T-cell (primary cell): Measurements from ENCODE around the gene ANKRD44. TPM values are rescaled to one million over a fixed set of nuclear protein-coding genes. Genes with fewer than 3 reads are reported as not detected.

Source experiments
- ATAC-seq, 4 experiments: fragments of 200-7000 bp in 3 of 4; fragments of 150-1000 bp in 1 of 4; cut with Tn5 transposase; replicated peaks in 1 of 4; 1 replicate in 3 of 4; 2 replicates in 1 of 4; pipeline ENCODE4 v1.10.0; 2021; ENCODE audit warnings: moderate library complexity in 3 of 4, mild to moderate bottlenecking in 2 of 4, moderate number of reproducible peaks in 1 of 4
- CTCF ChIA-PET, 2 donors: fragments of 300-600 bp; sonication (Branson Sonifier 250); formaldehyde crosslinking; loops; one replicate each; lab custom pipeline; 2022; ENCODE audit warnings: antibody characterized with exemption in 2 of 2; lab: Charles Lee
- POLR2A ChIA-PET, 2 donors: fragments of 300-600 bp; sonication (Branson Sonifier 250); formaldehyde crosslinking; loops; one replicate each; lab custom pipeline; 2022; ENCODE audit warnings: antibody characterized with exemption in 2 of 2; lab: Charles Lee
- DNase-seq, 35 experiments: peaks; one replicate each; pipeline versions ENCODE4 v3.0.0 to v3.0.0-alpha.2; 2013 to 2023
- H3K27ac ChIP-seq: one replicate; pipeline ENCODE4 v1.5.1; 2013; ENCODE audit warnings: low read length
- H3K27me3 ChIP-seq, 2 experiments: replicated peaks in 1 of 2; 1 replicate in 1 of 2; 2 replicates in 1 of 2; pipeline versions ENCODE4 v1.6.1 to v1.7.0; 2013; ENCODE audit warnings: low read length in 1 of 2, mixed read lengths in 1 of 2; ENCODE audit not compliant: control insufficient read depth in 2 of 2, insufficient read depth in 2 of 2; ENCODE audit errors: extremely low read depth in 1 of 2
- H3K36me3 ChIP-seq, 2 donors: 1 replicate in 1 of 2; 2 replicates in 1 of 2; pipeline versions ENCODE4 v1.6.1 to v1.7.0; 2013; ENCODE audit warnings: low read length in 1 of 2; ENCODE audit not compliant: control insufficient read depth in 2 of 2, insufficient read depth in 1 of 2; ENCODE audit errors: extremely low read depth in 1 of 2
- H3K4me1 ChIP-seq, 2 experiments: 1 replicate in 1 of 2; 2 replicates in 1 of 2; pipeline versions ENCODE4 v1.6.1 to v1.7.0; 2013; ENCODE audit warnings: low read length in 2 of 2, mixed read lengths in 1 of 2; ENCODE audit not compliant: insufficient read depth in 2 of 2, control insufficient read depth in 1 of 2; ENCODE audit errors: extremely low read depth in 1 of 2
- H3K4me3 ChIP-seq, 2 donors: 1 replicate in 1 of 2; 2 replicates in 1 of 2; pipeline versions ENCODE4 v1.5.1 to v1.7.0; 2013; ENCODE audit warnings: mild to moderate bottlenecking in 2 of 2, low read length in 1 of 2, moderate library complexity in 1 of 2; ENCODE audit not compliant: control insufficient read depth in 1 of 2; ENCODE audit errors: extremely low read depth in 1 of 2
- H3K9me3 ChIP-seq: 2 replicates; pipeline ENCODE4 v1.7.0; 2013
- H3K27ac Mint-ChIP-seq, 2 donors: one replicate each; pipeline ENCODE4 v1.8.0; 2020 to 2021; ENCODE audit warnings: mild to moderate bottlenecking in 2 of 2, mixed read lengths in 2 of 2
- H3K27me3 Mint-ChIP-seq, 2 donors: one replicate each; pipeline ENCODE4 v1.8.0; 2021 to 2022; ENCODE audit warnings: mixed read lengths in 2 of 2
- H3K36me3 Mint-ChIP-seq: one replicate; pipeline ENCODE4 v1.8.0; 2021; ENCODE audit warnings: mixed read lengths
- H3K4me1 Mint-ChIP-seq, 3 donors: one replicate each; pipeline ENCODE4 v1.8.0; 2020 to 2022; ENCODE audit warnings: mixed read lengths in 3 of 3, mild to moderate bottlenecking in 1 of 3
- H3K4me3 Mint-ChIP-seq, 3 donors: one replicate each; pipeline ENCODE4 v1.8.0; 2020 to 2022; ENCODE audit warnings: mild to moderate bottlenecking in 3 of 3, mixed read lengths in 3 of 3, moderate library complexity in 3 of 3
- H3K9me3 Mint-ChIP-seq, 3 donors: one replicate each; pipeline ENCODE4 v1.8.0; 2020 to 2022; ENCODE audit warnings: mixed read lengths in 3 of 3
- WGBS: methylation state at CpG from one replicate; pipeline ENCODE4 v1.1.5; 2013; ENCODE audit warnings: missing lambda C conversion rate; ENCODE audit not compliant: insufficient coverage; 5-methylcytosine and 5-hydroxymethylcytosine counted together
- total RNA-seq, 35 experiments: library from RNA in 6 of 35; stranded (reverse) in 6 of 35; fragments of 120-200 nt in 1 of 35; gene quantifications; one replicate each; pipeline versions ENCODE4 v1.2.1 to v1.2.4 and lab custom pipeline; 2013 to 2026

The ANKRD44 gene
- total RNA-seq, 5 donors from 2014 or later (not counting 1 experiment from before 2014, with no cell fraction given) = 225 to 333 (median 238) TPM

- WGBS = 95% methylated on average over 2 of the region's 5 CpGs
Observed at GRCh38 chr2:197034292-197034691, 276.3 kb downstream of the ANKRD44 start.

GRCh38 chr2:197033222-197033621 lies 277.4 kb downstream of the ANKRD44 start:
- peak overlapping the region in 1 of 3 donors; percentile 1 for H3K4me3 Mint-ChIP-seq

More at GRCh38 chr2:197034292-197034691, 276.3 kb downstream of the ANKRD44 start:
- Mint-ChIP-seq H3K36me3 (peaks cover 70% of the 10 kb centered on the region), H3K9me3 (no peaks in the 10 kb centered on the region), H3K27ac (peak overlapping the region; percentile 56 to 77), H3K4me1 (peaks cover 53 to 57% (median 53%) of the 10 kb centered on the region in 3 donors), H3K4me3 (peak overlapping the region in 1 of 3 donors; percentile 7), H3K27me3 (no peaks in the 10 kb centered on the region)
- DNase-seq (no peak), ATAC-seq (no peak)
- Histone ChIP-seq H3K36me3 (peaks cover 2 to 81% of the 10 kb centered on the region in 2 donors), H3K27ac (no peak overlapping the region), H3K9me3 (no peaks in the 10 kb centered on the region), H3K4me3 (no peak overlapping the region), H3K4me1 (no peaks in the 10 kb centered on the region), H3K27me3 (no peaks in the 10 kb centered on the region)
- ChIA-PET CTCF (interaction anchor here (0.5 to 1.2 kb wide), 3 partner anchors 11 to 1263 kb away, joined by 3 to 6 read pairs (median 3); no protein-coding TSS in a partner anchor), POLR2A (no interaction called here)

GRCh38 chr2:197031803-197032202 lies 278.8 kb downstream of the ANKRD44 start:
- Mint-ChIP-seq H3K4me3 (peak overlapping the region in 1 of 3 donors; percentile 1), H3K27ac (peak overlapping the region; percentile 76 to 88)

More at GRCh38 chr2:197033222-197033621, 277.4 kb downstream of the ANKRD44 start:
- Mint-ChIP-seq H3K4me1 (peaks cover 51 to 56% (median 55%) of the 10 kb centered on the region in 3 donors), H3K27ac (peak overlapping the region; percentile 56 to 77), H3K9me3 (no peaks in the 10 kb centered on the region), H3K27me3 (no peaks in the 10 kb centered on the region), H3K36me3 (peaks cover 70% of the 10 kb centered on the region)
- Histone ChIP-seq H3K9me3 (no peaks in the 10 kb centered on the region), H3K27me3 (no peaks in the 10 kb centered on the region), H3K27ac (no peak overlapping the region), H3K4me3 (no peak overlapping the region), H3K4me1 (no peaks in the 10 kb centered on the region), H3K36me3 (peaks cover 2 to 79% of the 10 kb centered on the region in 2 donors)
- CTCF ChIA-PET = interaction anchor here in 1 of 2 donors (0.8 to 0.9 kb wide), 2 partner anchors 12 to 165 kb away, joined by 3 to 6 read pairs; no protein-coding TSS in a partner anchor
- WGBS = 100% methylated on average over 1 of the region's 2 CpGs
- ATAC-seq = no peak
- no peak for DNase-seq
- POLR2A ChIA-PET = no interaction called here

GRCh38 chr2:197030090-197030489 lies 280.5 kb downstream of the ANKRD44 start:
- H3K9me3 Mint-ChIP-seq = no peaks in the 10 kb centered on the region
- H3K27ac ChIP-seq = no peak overlapping the region
- ATAC-seq = no peak
- peaks cover 2 to 77% of the 10 kb centered on the region in 2 donors for H3K36me3 ChIP-seq
- ChIA-PET CTCF (no interaction called here), POLR2A (no interaction called here)
- no peak overlapping the region for H3K4me3 Mint-ChIP-seq
- H3K4me1 ChIP-seq = no peaks in the 10 kb centered on the region
- 100% methylated on average over 1 of the region's 3 CpGs for WGBS
- H3K4me1 Mint-ChIP-seq = peaks cover 43 to 65% (median 47%) of the 10 kb centered on the region in 3 donors
- no peaks in the 10 kb centered on the region for H3K27me3 Mint-ChIP-seq
- H3K4me3 ChIP-seq = no peak overlapping the region
- H3K36me3 Mint-ChIP-seq = peaks cover 70% of the 10 kb centered on the region
- no peak for DNase-seq
- H3K9me3 ChIP-seq = no peaks in the 10 kb centered on the region
- peak overlapping the region; percentile 27 to 42 for H3K27ac Mint-ChIP-seq
- H3K27me3 ChIP-seq = no peaks in the 10 kb centered on the region

More at GRCh38 chr2:197031803-197032202, 278.8 kb downstream of the ANKRD44 start:
- DNase-seq (no peak), ATAC-seq (no peak)
- Mint-ChIP-seq H3K36me3 (peaks cover 71% of the 10 kb centered on the region), H3K27me3 (no peaks in the 10 kb centered on the region), H3K4me1 (peaks cover 50 to 65% (median 53%) of the 10 kb centered on the region in 3 donors), H3K9me3 (no peaks in the 10 kb centered on the region)
- Histone ChIP-seq H3K27me3 (no peaks in the 10 kb centered on the region), H3K36me3 (peaks cover 2 to 75% of the 10 kb centered on the region in 2 donors), H3K27ac (no peak overlapping the region), H3K9me3 (no peaks in the 10 kb centered on the region), H3K4me1 (no peaks in the 10 kb centered on the region), H3K4me3 (no peak overlapping the region)
- POLR2A ChIA-PET = no interaction called here
- CTCF ChIA-PET = interaction anchor here in 1 of 2 donors (1.4 kb wide), 1 partner anchor 82 kb away, joined by 3 read pairs; no protein-coding TSS in a partner anchor

- CTCF ChIA-PET = interaction anchor here in 1 of 2 donors (1.1 to 1.7 kb wide), 2 partner anchors 8 to 17 kb away, joined by 3 to 4 read pairs; no protein-coding TSS in a partner anchor
- ATAC-seq (no peak), DNase-seq (no peak)
- Mint-ChIP-seq H3K4me1 (peaks cover 29 to 51% (median 33%) of the 10 kb centered on the region in 3 donors), H3K9me3 (no peaks in the 10 kb centered on the region), H3K4me3 (no peak overlapping the region), H3K27ac (peak overlapping the region; percentile 70 to 77), H3K36me3 (peaks cover 70% of the 10 kb centered on the region), H3K27me3 (no peaks in the 10 kb centered on the region)
- no peaks in the 10 kb centered on the region for H3K4me1 ChIP-seq
- H3K4me3 ChIP-seq = no peak overlapping the region
- H3K27ac ChIP-seq = no peak overlapping the region
- no peaks in the 10 kb centered on the region for H3K27me3 ChIP-seq
- H3K36me3 ChIP-seq = peaks cover 9 to 82% of the 10 kb centered on the region in 2 donors
- POLR2A ChIA-PET = interaction anchor here in 1 of 2 donors (0.7 to 0.8 kb wide), 2 partner anchors 62 to 229 kb away, joined by 3 read pairs; no protein-coding TSS in a partner anchor
- H3K9me3 ChIP-seq = no peaks in the 10 kb centered on the region
- 100% methylated on average over 1 of the region's 3 CpGs for WGBS
Observed at GRCh38 chr2:197028633-197029032, 281.9 kb downstream of the ANKRD44 start.

GRCh38 chr2:197028230-197028629 lies 282.4 kb downstream of the ANKRD44 start:
- DNase-seq (no peak), ATAC-seq (no peak)
- H3K27me3 Mint-ChIP-seq = no peaks in the 10 kb centered on the region
- H3K27ac ChIP-seq = no peak overlapping the region
- ChIA-PET CTCF (interaction anchor here (0.7 to 1.7 kb wide), 3 partner anchors 9 to 18 kb away, joined by 3 to 4 read pairs (median 3); no protein-coding TSS in a partner anchor), POLR2A (interaction anchor here in 1 of 2 donors (0.7 to 0.8 kb wide), 2 partner anchors 63 to 228 kb away, joined by 3 read pairs; no protein-coding TSS in a partner anchor)
- no peaks in the 10 kb centered on the region for H3K9me3 Mint-ChIP-seq
- H3K4me3 ChIP-seq = no peak overlapping the region
- no peaks in the 10 kb centered on the region for H3K4me1 ChIP-seq
- H3K27ac Mint-ChIP-seq = peak overlapping the region; percentile 70 to 77
- H3K36me3 ChIP-seq = peaks cover 13 to 82% of the 10 kb centered on the region in 2 donors
- no peak overlapping the region for H3K4me3 Mint-ChIP-seq
- H3K36me3 Mint-ChIP-seq = peaks cover 71% of the 10 kb centered on the region
- no peaks in the 10 kb centered on the region for H3K9me3 ChIP-seq
- H3K27me3 ChIP-seq = no peaks in the 10 kb centered on the region
- 96% methylated on average over 3 of the region's 4 CpGs for WGBS
- peaks cover 25 to 46% (median 29%) of the 10 kb centered on the region in 3 donors for H3K4me1 Mint-ChIP-seq
